HTERT RPE-1 (cell line): ENCODE results near the gene IGSF6.
"Not testable (repeated sequence)": the region's sequence is repeated elsewhere in the genome, so short reads cannot be mapped to it uniquely, and the experiment has no call there.

Experiments used
- in situ Hi-C: fragments of 300-500 bp; cut with MboI; formaldehyde crosslinking; loops from 4 replicates; pipeline ENCODE4 v1.14.3; 2020; ENCODE audit warnings: low sequenced_read_pairs

The IGSF6 gene

DNA sequence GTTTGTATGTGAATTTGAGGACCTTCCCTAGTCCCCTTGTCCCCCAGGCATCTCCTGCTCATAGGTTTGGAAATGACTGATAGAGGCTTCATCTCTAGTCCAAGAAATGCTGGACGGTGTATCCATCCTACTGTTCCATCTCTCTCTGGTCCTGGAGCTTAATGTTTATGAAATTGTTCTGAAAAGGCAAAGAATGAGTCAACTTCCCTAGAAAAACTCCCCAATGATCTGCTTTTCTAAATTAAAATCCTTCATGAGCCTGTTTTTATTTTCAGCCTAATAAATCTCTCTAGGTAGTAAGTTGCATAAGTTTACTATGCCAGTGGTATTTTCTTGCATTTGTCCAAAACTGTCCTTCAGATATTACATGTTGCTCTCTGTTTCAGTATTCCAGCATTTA lies 2.1 kb upstream of the IGSF6 start:
- in situ Hi-C loops, result no loop called here

DNA sequence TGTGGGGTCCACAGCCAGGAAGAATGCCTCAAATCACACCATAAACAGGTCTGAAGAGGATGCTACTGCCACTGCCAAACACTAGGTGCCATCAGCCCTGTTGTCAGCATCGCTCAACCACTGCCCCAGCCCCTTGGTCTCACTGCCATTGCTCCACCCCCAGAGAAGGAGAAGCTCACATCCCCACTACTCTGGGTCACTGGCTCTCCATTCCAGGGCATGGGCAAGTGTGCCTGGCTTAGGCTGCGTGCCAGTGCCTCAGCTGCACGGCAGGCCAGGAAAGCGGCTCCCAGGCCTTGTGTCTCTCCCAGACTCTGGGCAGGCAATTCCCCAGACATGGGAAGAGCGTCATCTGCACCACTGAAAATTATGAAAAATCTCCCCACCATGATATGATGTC lies 1.2 kb upstream of the IGSF6 start:
- in situ Hi-C loops, result no loop called here

DNA sequence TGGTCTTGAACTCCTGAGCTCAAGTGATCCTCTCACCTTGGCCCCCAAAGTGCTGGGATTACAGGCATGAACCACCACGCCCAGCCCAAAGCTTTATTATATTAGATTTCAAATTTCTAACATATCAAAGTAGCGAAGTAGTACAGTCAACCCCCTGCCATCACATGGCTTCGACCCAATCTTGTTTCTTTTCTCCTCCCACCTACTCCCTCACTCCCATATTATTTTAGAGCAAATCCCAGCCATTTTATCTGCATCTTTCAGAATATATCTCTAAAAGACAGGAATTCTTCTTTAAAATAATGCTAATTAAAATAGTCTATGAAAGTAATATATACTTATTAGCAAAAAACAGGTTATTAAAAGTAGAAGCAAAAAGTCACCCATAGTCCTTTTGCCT lies 893 bp downstream of the IGSF6 start:
- in situ Hi-C loops, result no loop called here

DNA sequence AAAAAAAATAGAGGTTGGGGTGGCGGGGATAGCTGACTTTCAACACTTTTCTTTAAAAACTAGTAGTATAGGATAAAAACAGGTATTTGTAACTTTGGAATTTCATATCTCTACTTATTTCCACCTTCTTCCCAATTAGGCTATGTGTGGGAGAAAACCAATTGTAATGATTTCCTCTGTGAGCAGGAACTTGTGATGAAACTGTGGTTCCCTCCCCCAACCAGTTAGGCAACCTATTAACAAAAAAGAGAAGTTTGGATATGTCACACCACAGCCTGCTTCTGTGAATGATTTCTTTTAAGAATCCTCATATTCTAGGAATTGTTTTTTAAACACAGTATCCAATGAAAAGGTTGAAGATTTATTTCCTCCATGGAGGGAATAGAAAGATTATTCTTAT lies 1.9 kb downstream of the IGSF6 start:
- in situ Hi-C loops, result no loop called here

DNA sequence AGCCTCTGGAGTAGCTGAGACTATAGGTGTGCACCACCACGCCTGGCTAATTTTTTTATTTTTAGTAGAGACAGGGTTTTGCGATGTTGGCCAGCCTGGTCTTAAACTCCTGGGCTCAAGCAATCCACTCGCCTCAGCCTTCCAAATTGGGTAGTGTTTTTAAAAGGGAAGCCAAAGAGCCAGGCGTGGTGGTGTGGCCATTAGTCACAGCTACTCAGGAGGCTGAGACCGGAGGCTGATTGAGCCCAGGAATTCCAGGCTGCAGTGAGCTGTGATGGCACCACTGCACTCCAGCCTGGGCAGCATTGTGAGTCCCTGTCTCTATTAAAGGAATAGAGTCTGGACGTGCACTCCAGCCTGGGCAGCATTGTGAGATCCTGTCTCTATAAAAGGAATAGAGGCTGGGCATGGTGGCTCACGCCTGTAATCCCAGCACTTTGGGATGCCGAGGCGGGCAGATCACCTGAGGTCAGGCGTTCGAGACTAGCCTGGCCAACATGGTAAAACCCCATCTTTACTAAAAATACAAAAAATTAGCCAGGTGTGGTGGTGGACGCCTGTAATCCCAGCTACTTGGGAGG lies 2.5 kb downstream of the IGSF6 start:
- in situ Hi-C loops, result not testable (repeated sequence)

DNA sequence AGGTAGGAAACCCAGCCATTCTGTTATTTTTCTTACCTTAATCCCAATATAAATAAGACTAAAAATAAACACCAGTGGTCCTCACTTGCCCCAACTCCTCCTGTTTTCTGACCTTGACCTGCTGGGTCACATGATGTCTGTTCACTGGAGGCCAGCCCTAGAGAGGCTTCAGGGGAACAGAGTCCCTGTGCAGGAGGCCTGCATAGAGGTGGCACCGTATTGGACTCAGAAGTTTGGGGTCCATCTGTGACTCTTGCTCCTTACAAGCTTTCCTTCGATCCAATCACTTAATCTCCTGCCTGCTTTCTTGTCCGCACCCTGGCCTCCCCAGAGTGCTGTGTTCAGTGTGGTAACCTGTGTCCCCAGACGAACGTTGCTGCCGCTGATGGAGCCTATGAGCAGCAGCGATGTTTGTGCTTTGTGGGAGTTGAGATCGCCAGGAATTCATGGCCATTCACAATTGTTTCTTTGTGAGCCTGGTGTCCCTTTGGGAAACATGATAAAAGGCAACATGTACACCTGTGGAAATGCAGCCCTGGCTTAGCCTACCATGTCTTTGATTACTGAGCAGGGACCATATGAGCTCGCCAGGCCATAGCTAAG lies 4.7 kb downstream of the IGSF6 start:
- in situ Hi-C loops, result no loop called here

DNA sequence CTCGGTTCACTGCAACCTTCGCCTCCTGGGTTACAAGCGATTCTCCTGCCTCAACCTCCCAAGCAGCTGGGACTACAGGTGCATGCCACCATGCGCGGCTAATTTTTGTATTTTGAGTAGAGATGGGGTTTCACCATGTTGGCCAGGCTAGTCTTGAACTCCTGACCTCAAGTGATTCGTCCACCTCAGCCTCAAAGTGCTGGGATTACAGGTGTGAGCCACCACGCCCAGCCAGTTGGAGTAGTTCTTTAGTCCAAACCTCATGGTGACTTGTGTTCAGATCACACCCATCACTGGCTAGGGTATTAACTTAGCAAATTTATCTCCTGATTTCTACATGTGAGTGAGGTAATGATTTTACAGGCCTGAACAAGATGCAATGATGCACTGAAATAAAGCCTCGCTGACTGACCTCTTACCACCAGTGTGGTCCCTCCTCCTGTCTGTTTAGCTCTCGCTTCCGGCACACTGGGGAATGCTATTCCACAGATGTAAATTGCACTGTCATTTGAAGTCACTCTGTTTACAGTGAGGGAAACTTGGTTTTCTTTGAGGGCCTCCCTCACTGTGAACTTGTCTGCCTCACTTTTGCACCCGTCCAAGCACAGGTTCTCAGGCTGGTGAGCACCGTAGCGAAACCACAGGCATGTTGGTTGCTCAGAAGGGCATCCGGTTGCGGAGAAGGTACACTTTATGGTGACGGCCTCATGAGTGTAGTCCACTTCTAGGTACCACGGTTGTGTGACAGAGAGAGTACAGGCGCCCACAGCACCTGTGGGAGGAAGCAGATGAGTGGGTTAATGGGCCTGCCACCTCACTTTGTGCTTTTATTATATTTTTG lies 5.5 kb downstream of the IGSF6 start:
- in situ Hi-C loops, result no loop called here

DNA sequence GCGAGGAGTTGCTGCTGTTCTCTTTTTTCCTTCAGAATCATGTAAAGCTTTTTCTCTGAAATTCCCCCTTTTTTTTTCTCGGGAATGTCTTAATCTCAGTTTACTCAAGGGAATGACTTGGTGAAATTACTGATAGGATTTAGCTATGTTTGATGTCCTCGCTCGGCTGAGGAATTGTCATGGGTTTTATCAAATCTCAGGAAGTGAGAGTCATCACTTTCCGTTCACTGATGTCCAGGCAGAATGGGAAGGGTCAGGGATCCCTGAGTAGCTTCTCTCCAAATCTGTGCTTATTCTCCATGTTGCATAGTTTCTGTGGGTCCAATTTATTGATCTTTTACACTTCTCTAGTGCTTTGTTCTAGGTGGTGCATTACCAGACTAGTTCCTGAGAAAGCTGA lies 6.3 kb downstream of the IGSF6 start:
- in situ Hi-C loops, result no loop called here

DNA sequence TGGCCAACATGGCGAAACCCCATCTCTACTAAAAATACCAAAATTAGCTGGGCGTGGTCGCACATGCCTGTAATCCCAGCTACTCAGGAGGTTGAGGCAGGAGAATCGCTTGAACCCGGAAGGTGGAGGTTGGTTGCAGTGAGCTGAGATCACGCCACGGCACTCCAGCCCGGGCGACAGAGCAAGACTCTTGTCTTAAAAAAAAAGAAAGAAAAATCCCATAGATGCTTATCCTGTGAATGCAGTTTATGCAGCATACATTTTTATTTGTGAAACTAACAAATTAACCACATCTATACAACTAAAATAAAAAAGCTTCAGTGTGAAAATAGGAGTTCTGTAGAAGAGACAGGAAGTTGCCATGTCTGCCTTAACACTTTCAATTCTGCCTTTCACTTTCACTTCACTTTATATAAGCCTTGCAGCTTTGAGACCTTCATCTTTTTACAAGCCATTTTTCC lies 7.1 kb downstream of the IGSF6 start:
- in situ Hi-C loops, result no loop called here

DNA sequence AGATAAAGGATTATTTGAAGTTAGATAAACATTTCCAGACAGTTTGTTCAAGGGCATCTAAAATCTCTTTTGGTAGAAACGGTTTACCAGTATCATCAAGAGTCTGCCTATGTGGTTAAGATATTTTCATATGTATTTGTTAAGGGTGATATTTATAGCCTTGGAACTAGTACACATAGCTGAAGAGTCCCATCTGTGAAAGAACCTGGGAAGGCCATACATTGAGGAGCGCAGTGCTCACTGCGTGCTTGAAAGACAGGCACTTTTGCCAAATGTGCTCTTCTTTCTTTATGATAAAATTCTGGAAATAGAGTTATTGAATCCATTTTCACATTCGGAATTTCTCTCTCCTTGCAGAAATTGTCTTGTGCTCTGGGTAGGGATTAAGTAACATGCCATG lies 7.7 kb downstream of the IGSF6 start:
- in situ Hi-C loops, result no loop called here

DNA sequence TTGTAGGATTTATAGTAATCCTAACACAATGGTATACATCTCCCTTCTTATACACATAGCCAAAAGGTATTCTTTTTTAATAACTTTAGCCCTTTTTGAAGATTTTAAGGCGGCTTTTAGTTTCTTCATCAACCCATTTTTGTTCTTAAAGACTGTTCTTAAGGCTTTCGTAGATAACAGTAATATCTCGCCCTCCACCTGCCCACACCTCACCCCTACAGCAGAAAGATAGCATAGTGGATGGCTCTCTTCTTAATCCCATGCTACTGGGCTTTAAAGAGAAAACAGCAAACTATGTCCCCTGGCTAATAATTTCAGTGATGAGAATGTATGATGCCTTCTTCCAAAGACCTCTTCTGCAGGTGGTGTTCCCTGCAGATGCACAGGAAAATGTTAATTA lies 8.6 kb downstream of the IGSF6 start:
- in situ Hi-C loops, result no loop called here

DNA sequence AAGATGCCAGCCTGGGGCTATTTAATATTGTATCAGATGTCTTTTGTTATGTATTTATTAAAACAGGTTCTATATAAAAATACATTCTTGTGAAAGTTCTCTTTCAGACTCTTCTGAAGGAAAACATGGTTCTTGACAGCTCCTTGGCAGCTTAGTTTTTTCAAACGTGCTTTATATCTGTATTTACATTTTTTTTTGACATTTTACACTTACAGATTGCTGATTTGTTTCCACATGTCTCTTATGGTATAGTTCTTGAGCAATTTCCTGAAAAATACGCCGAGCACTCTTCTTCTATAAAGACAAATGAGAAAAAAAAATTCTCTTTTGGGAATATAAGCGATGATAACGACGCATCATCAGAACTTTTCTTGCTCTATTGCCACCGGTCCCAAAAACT lies 9.5 kb downstream of the IGSF6 start:
- in situ Hi-C loops, result no loop called here

DNA sequence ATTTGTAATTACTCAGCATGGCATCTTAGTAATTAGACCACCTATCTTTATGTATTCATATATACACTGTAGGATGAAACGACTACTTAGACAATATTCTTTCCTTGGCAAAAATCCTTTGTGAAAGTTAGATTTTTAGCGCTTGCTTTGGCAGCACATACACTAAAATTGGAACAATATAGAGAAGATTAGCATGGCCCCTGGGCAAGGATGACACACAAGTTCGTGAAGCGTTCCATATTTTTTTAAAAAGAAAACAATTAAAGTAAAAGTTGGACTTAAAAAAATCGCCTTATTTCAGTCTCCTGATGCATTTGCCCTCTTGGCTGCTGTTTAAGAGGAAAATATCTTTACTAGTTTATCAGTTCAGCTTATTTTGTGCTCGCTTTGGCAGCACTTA lies 10.5 kb downstream of the IGSF6 start:
- in situ Hi-C loops, result no loop called here

DNA sequence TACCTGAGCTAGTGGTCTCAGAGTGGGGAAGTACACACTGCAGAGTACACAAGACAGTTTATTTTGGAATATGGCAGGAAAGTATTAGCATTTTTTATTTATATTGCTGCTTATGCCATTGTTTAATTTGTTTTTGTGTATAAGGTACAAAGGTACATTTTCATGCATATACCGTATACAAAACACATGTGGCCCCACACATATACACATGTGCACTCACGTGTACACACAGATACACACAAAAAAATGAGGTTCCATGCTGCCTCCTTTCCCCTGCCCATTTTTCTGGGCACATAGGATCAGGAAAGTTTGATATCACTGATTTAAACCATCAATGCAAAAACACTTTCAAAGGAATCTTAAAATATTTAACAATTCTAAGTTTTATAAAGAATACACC lies 12.9 kb downstream of the IGSF6 start:
- in situ Hi-C loops, result no loop called here

DNA sequence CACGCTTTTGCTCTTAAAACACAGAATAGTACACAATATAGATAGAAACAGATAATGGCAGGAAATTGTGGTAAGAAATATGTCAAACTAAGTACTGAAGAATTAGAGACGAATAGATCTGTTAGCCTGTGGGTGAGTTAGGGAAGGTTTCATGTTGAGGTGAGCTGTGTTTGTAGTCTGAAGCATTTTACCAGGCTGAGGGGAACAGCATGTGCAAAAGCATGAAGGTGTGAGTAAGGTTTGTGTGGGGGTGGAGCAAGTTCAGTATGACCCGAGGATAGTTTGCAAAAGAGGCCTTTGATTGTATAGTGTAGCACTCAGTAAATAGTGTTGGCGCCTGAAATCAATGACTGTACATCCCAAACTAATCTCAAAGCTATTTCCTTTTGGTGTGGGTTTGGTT lies 13.8 kb downstream of the IGSF6 start:
- in situ Hi-C loops, result no loop called here

DNA sequence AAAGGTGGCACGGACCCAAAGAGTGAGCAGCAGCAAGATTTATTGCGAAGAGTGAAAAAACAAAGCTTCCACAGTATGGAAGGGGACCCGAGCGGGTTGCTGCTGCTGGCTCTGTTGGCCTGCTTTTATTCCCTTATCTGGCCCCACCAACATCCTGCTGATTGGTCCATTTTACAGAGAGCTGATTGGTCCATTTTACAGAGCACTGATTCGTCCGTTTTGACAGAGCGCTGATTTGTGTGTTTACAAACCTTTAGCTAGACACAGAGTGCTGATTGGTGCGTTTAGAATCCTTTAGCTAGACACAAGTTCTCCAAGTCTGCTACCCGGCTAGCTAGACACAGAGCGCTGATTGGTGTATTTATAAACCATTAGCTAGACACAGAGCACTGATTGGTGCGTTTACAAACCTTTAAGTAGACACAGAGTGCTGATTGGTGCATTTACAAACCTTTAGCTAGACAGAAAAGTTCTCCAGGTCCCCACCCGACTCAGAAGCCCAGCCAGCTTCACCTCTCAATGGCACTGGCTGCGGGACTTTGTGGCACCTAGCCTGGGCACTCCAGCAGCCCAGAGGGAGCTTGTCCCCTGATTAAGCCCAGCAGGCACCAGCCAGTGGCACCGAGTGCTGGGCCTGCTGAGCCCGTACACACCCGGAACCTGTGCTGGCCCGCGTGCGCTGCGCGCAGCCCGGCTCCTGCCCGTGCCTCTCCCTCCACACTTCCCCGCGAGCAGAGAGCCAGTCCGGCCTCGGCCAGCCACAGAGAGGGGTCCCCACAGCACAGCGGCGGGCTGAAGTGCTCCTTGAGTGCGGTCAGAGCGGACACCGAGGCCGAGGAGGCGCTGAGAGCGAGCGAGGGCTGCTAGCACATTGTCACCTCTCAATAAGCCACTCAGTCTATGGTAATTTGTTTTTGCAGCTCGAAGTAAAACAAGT lies 15.1 kb downstream of the IGSF6 start:
- in situ Hi-C loops, result no loop called here

DNA sequence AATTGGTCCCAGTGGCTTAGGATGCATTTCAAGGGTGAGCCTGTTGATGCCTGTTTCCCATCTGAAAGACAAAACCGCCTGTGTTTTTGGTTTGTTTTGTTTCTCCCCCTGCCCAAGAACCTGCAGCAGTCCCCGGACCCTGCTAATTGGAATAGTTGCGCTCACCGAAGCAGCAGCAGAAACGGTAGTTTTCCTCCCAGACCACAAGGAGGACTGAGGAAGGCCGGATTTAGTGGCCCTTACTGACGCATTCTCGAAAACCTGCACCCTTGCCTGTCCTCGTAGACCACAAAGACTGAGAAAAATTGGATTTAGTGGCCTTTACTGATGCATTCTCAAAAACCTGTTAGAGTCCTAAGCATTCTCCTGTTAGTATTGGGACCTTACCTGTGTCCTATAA lies 16.7 kb downstream of the IGSF6 start:
- in situ Hi-C loops, result not testable (repeated sequence)

DNA sequence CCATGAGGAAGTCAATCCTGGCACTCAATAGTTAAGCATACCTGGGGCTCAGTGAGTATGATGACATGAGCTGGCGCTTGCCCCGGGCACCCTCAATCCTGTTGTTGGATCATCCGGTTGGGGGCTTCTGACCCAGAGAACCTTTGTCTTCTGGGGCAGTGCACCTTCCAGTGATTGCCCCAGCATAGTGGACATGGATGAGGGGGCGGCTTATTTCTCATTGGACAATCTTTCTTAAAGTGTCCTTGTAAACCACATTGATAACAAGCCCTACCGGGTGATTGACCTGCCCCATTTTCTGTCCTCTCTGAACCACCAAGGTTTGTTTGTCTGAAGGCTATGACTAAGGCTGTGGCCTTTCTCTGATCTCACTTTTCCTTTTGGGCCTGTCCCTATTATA lies 18.2 kb downstream of the IGSF6 start:
- in situ Hi-C loops, result no loop called here

DNA sequence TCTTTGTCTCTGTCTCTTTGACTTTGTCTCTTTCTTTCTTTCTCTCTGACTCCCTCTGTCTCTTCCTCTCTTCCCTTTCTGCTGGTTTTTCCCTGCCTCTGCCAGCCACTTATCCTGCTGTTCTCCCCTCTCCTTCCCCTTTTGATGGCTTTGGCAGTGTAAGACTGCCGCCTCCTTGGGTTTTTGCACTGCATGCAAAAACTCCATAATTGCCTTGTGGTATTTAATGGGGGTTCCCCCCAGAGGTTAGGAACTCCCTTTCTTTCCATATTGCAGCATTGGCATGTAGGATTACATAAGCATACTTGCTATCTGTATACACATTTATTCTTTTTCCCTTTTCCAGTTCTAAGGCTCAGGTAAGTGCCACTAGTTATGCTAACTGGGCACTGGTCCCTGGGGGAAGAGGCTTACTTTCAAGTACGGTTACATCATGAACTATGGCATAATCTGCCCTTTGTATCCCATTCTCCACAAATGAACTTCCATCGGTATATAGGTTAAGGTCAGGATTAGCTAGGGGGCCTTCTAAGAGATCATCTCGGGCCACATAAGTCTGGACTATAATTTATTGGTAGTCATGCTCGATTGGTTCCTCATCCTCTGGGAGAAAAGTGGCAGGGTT lies 20.3 kb downstream of the IGSF6 start:
- in situ Hi-C loops, result not testable (repeated sequence)

DNA sequence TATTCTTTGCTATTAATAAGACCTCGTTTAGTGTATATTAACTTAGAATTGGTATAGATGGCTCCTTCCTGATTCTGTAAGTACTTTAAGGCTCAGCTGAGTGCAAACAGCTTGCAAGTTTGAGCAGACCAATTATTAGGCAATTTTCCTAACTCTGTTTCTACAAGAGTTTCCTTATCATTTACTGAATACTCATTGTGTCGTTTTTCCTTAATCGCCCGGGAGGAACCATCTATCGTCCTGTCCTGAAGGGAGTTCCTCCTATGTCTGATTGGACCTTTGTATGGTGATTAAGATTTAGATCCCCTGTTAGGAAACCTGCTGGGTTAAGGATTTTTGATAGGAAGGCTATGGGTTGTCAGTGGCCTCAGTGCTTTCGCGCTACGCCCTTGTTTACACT lies 21.0 kb downstream of the IGSF6 start:
- in situ Hi-C loops, result not testable (repeated sequence)

DNA sequence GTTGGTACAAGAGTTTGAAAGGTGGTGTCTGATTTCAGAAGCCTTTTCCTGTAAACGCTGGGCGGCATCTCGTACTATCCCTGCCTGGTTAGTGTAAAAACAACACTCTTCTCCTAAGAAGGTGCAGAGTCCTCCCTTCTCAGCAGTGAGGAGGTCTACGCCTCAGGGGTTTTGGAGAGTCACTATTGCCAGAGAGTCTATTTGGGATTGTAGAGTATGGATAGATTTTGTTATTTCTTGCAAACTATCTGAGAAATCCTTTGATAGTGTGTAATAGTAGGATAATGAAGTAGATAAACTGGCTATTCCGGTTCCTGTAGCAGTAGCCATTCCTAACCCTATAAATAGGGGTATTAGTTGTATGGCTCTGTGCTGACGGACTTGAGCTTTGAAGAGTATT lies 21.5 kb downstream of the IGSF6 start:
- in situ Hi-C loops, result not testable (repeated sequence)
